ENCODE measurements around the gene MRFAP1L1.

MRFAP1L1 gene

GRCh38 chr4:6715704-6716017 lies 6.0 kb upstream of the MRFAP1L1 start:
- DNase-seq, result no peak

GRCh38 chr4:6714954-6715353 lies 5.3 kb upstream of the MRFAP1L1 start:
- DNase-seq, result no peak

- DNase-seq, result no peak
These were observed 1.3 kb upstream of the MRFAP1L1 start for GRCh38 chr4:6710996-6711395.

- DNase-seq, result no peak
These were observed 617 bp upstream of the MRFAP1L1 start for GRCh38 chr4:6710282-6710681.

GRCh38 chr4:6706173-6706572 lies 3.5 kb downstream of the MRFAP1L1 start:
- DNase-seq, result no peak

- peak in 1 of 2 donors; percentile 21 for DNase-seq
These were observed 4.0 kb downstream of the MRFAP1L1 start for GRCh38 chr4:6705646-6706045.

- no peak for DNase-seq
These were observed 5.9 kb downstream of the MRFAP1L1 start for GRCh38 chr4:6703786-6704185.

GRCh38 chr4:6702761-6703160 lies 6.9 kb downstream of the MRFAP1L1 start:
- DNase-seq, result no peak

GRCh38 chr4:6701371-6701770 lies 8.3 kb downstream of the MRFAP1L1 start:
- DNase-seq, result peak in 1 of 2 donors; percentile 26

GRCh38 chr4:6699903-6700302 lies 9.8 kb downstream of the MRFAP1L1 start:
- DNase-seq, result no peak

GRCh38 chr4:6699388-6699787 lies 10.3 kb downstream of the MRFAP1L1 start:
- DNase-seq, result no peak

- no peak for DNase-seq
These were observed 12.5 kb downstream of the MRFAP1L1 start for GRCh38 chr4:6697131-6697530.

- no peak for DNase-seq
These were observed 13.1 kb downstream of the MRFAP1L1 start for GRCh38 chr4:6696611-6697010.

- peak; percentile 37 to 43 for DNase-seq
These were observed 13.7 kb downstream of the MRFAP1L1 start for GRCh38 chr4:6695660-6696610.

- DNase-seq, result no peak
These were observed 15.3 kb downstream of the MRFAP1L1 start for GRCh38 chr4:6694177-6694901.

- DNase-seq, result no peak
These were observed 16.2 kb downstream of the MRFAP1L1 start, which contains the start of gene S100P for GRCh38 chr4:6693231-6694176. S100P (plus strand) TSS chr4:6693878; CDS start chr4:6693933, 55 bp downstream.

GRCh38 chr4:6692806-6693205 lies 16.9 kb downstream of the MRFAP1L1 start:
- no peak for DNase-seq

- no peak for DNase-seq
These were observed 17.3 kb downstream of the MRFAP1L1 start for GRCh38 chr4:6692379-6692778.

GRCh38 chr4:6689506-6689960 lies 20.1 kb downstream of the MRFAP1L1 start:
- DNase-seq, result no peak

GRCh38 chr4:6688879-6689505 lies 20.7 kb downstream of the MRFAP1L1 start:
- DNase-seq, result peak; percentile 71 to 73

- no peak for DNase-seq
These were observed 21.5 kb downstream of the MRFAP1L1 start for GRCh38 chr4:6687947-6688878.

All from activated CD4-positive, alpha-beta T cell treated with anti-CD3 and anti-CD28 coated beads for 4 hours (primary cell).